Common myeloid progenitor, CD34-positive (primary cell): Measurements from ENCODE around the gene PRRC2A.
A peak's percentile ranks its signal among the peaks of the same experiment; 100 is the strongest.

Source experiments
- CTCF ChIA-PET: fragments of 350-600 bp; sonication (Branson Sonifier 250); formaldehyde crosslinking; loops from one replicate; lab custom pipeline; 2021; ENCODE audit warnings: antibody characterized with exemption; lab: Charles Lee
- POLR2A ChIA-PET: fragments of 350-600 bp; sonication (Branson Sonifier 250); formaldehyde crosslinking; loops from one replicate; lab custom pipeline; 2021; ENCODE audit warnings: antibody characterized with exemption; lab: Charles Lee
- DNase-seq, 3 donors: peaks; one replicate each; pipeline versions ENCODE4 v3.0.0 to v3.0.0-alpha.2; 2013
- H3K27ac ChIP-seq, 2 experiments: 1 replicate in 1 of 2; 2 replicates in 1 of 2; pipeline ENCODE4 v1.7.0; 2013; ENCODE audit warnings: inconsistent platforms in 2 of 2, low read length in 2 of 2, mild to moderate bottlenecking in 2 of 2, low read depth in 1 of 2, moderate library complexity in 1 of 2; ENCODE audit not compliant: severe bottlenecking in 2 of 2, insufficient read depth in 1 of 2, poor library complexity in 1 of 2
- H3K27me3 ChIP-seq, 5 experiments: replicated peaks in 2 of 5; 1 replicate in 3 of 5; 2 replicates in 2 of 5; pipeline versions ENCODE4 v1.6.1 to v1.7.0; 2013; ENCODE audit warnings: low read length in 4 of 5, mild to moderate bottlenecking in 2 of 5, moderate library complexity in 2 of 5, inconsistent platforms in 1 of 5; ENCODE audit not compliant: insufficient read depth in 5 of 5, control insufficient read depth in 4 of 5
- H3K36me3 ChIP-seq, 4 experiments: 1 replicate in 2 of 4; 2 replicates in 2 of 4; pipeline versions ENCODE4 v1.6.1 to v1.7.0; 2013; ENCODE audit warnings: low read length in 3 of 4, control low read depth in 1 of 4, mild to moderate bottlenecking in 1 of 4; ENCODE audit not compliant: control insufficient read depth in 4 of 4, insufficient read depth in 4 of 4
- H3K4me1 ChIP-seq, 4 experiments: 1 replicate in 3 of 4; 2 replicates in 1 of 4; pipeline versions ENCODE4 v1.6.1 to v1.7.1; 2013; ENCODE audit warnings: low read length in 3 of 4, mild to moderate bottlenecking in 3 of 4, control low read depth in 1 of 4, inconsistent platforms in 1 of 4, moderate library complexity in 1 of 4; ENCODE audit not compliant: control insufficient read depth in 4 of 4, insufficient read depth in 4 of 4; ENCODE audit errors: control extremely low read depth in 1 of 4
- H3K4me3 ChIP-seq, 7 experiments: 1 replicate in 4 of 7; 2 replicates in 3 of 7; pipeline versions ENCODE4 v1.5.1 to v1.7.0; 2013; ENCODE audit warnings: mild to moderate bottlenecking in 7 of 7, low read length in 6 of 7, moderate library complexity in 6 of 7, inconsistent platforms in 2 of 7, low read depth in 2 of 7, control low read depth in 1 of 7; ENCODE audit not compliant: insufficient read depth in 4 of 7, control insufficient read depth in 1 of 7; ENCODE audit errors: extremely low read depth in 1 of 7
- H3K9me3 ChIP-seq, 5 experiments: 1 replicate in 4 of 5; 2 replicates in 1 of 5; pipeline versions ENCODE4 v1.6.1 to v1.7.1; 2013; ENCODE audit warnings: low read length in 4 of 5, mild to moderate bottlenecking in 2 of 5, inconsistent platforms in 1 of 5, low read depth in 1 of 5, moderate library complexity in 1 of 5; ENCODE audit not compliant: control insufficient read depth in 4 of 5, insufficient read depth in 2 of 5; ENCODE audit errors: control extremely low read depth in 1 of 5
- WGBS: methylation state at CpG from one replicate; pipeline ENCODE4 v1.1.5; 2013; ENCODE audit not compliant: insufficient coverage; 5-methylcytosine and 5-hydroxymethylcytosine counted together

PRRC2A gene

DNA sequence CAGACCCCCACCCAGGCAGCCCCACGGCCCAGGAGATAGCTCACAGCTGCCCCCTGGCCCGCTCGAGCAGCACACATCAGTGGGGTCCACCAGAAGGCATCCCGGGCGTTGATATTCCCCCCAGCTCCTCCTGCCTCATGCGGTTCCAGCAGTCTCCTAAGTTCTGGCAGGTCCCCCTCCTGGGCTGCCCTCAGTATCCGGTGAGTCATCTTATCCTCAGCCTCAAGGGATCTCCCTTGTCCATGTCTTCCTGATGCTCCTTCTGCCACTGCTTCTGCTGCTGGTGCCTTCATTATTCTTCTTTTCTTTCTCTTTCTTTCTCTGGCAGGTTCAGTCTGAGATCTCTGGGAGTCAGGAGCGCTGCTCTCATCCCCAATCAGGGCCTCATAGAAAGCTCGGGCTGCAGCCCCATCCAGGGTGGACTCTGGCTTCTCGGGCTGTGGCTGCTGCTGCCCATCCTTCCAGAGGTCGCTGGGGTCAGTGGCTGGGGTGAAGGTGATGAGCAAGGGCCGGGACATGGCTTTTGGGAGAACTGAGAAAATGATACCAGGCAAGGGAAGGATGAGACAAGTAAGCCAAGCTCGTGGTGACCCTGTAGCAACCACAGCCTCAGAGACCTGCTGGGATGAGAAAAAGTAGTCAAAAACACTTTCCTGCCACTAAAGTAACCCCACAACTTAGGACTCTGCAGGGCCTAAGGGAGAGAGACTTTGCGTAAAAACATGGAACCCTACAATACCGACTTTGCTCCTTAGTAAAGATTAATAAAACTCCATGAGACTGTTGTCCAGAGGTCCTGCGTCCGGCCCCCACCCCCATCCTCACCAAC is 43.7 kb downstream of the PRRC2A start:
- ChIA-PET CTCF (interaction anchor here (0.8 to 4.6 kb wide), 9 partner anchors 8 to 118 kb away, joined by 3 to 40 read pairs (median 4); partner anchors contain the start of genes APOM, ATP6V1G2 and BAG6), POLR2A (interaction anchor here (0.5 to 3.1 kb wide), 9 partner anchors 11 to 1049 kb away, joined by 3 to 31 read pairs (median 4); partner anchors contain the start of genes APOM, ATP6V1G2, BAG6 and HSPA1B)
- DNase-seq, result peak in 1 of 3 donors; percentile 31

DNA sequence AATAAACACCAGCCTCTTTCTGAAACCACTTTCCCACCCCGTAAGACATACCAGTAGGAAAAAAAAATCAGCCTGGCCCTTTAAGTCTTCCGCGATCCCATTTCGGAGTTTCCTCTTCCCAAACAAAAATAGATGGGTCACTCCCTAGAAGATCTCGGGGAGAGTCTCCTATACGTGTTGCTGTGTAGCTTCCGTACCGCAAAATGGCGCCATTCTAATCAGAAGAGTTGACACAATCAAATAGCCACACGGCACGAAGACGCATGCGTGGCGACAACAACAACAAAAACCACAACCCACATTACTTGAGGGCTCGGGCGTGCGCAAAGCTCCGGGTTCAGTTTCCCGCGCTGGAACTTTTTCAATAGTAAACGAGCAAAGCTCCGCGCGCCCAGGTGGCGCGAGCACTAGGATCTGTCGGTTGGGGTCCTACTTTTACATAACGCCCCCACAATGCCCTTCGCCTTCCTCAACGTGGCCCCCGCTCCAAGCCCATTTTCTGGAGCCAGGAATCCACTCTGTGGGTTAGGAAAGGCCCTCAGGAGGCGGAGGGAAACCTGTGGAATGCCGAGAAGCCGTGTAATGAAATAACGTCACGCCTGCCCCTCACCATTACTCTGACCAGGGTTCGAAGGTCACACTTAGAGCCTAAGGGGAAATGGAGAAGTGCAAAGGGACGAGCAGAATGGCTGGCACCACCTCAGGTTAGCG is 44.4 kb downstream of the PRRC2A start, which contains the start of gene GPANK1:
TSS of gene GPANK1 (minus strand) at position 208 of the 711 bp plus-strand sequence. CDS start 519 bp downstream, outside the sequence.
- ChIA-PET POLR2A (interaction anchor here (0.6 to 3.1 kb wide), 9 partner anchors 11 to 1050 kb away, joined by 3 to 31 read pairs (median 3); partner anchors contain the start of genes APOM, ATP6V1G2, BAG6 and HSPA1B), CTCF (interaction anchor here (1.2 to 4.6 kb wide), 5 partner anchors 11 to 117 kb away, joined by 3 to 40 read pairs (median 7); partner anchors contain the start of genes APOM and BAG6)
- Histone ChIP-seq H3K27ac (peak within 1 kb of the TSS; percentile 96 to 99), H3K27me3 (no peaks in the 10 kb centered on the region), H3K4me1 (peaks cover 11 to 61% (median 44%) of the 10 kb centered on the region in 4 experiments), H3K4me3 (peak within 1 kb of the TSS; percentile 66 to 99 (median 90)), H3K9me3 (no peaks in the 10 kb centered on the region), H3K36me3 (peaks cover 13 to 48% (median 37%) of the 10 kb centered on the region in 4 experiments)
- peak; percentile 92 to 95 (median 94) for DNase-seq
- 0% methylated on average over 35 of the region's 39 CpGs for WGBS

More for the DNA sequence above, 43.7 kb downstream of the PRRC2A start:
- Histone ChIP-seq H3K4me3 (peak overlapping the region; percentile 66 to 99 (median 90)), H3K4me1 (peaks cover 15 to 69% (median 52%) of the 10 kb centered on the region in 4 experiments), H3K27ac (peak overlapping the region; percentile 96 to 99), H3K36me3 (peaks cover 8 to 41% (median 29%) of the 10 kb centered on the region in 4 experiments), H3K9me3 (no peaks in the 10 kb centered on the region), H3K27me3 (no peaks in the 10 kb centered on the region)
- WGBS, result 48% methylated on average over 14 of the region's 17 CpGs

- 0% methylated on average over 50 of the region's 63 CpGs for WGBS
- H3K27me3 ChIP-seq, result no peaks in the 10 kb centered on the region
- peaks cover 15 to 56% (median 44%) of the 10 kb centered on the region in 4 experiments for H3K36me3 ChIP-seq
- no peaks in the 10 kb centered on the region for H3K9me3 ChIP-seq
- POLR2A ChIA-PET, result interaction anchor here (0.6 to 3.1 kb wide), 6 partner anchors 12 to 162 kb away, joined by 3 to 31 read pairs (median 4); partner anchors contain the start of genes APOM, BAG6 and HSPA1B
- CTCF ChIA-PET, result interaction anchor here (2.4 to 4.6 kb wide), 2 partner anchors 12 to 114 kb away, joined by 7 to 40 read pairs; partner anchors contain the start of genes APOM and BAG6
- peaks cover 11 to 57% (median 40%) of the 10 kb centered on the region in 4 experiments for H3K4me1 ChIP-seq
- peak within 1 kb of the TSS; percentile 96 to 99 for H3K27ac ChIP-seq
- peak; percentile 98 for DNase-seq
- peak within 1 kb of the TSS; percentile 79 to 99 (median 91) for H3K4me3 ChIP-seq
Measured at GRCh38 chr6:31665501-31666336, 45.2 kb downstream of the PRRC2A start, which contains the start of gene CSNK2B. Gene CSNK2B, plus strand, starts transcription at chr6:31666080. Its CDS starts 752 bp downstream, at chr6:31666832.

DNA sequence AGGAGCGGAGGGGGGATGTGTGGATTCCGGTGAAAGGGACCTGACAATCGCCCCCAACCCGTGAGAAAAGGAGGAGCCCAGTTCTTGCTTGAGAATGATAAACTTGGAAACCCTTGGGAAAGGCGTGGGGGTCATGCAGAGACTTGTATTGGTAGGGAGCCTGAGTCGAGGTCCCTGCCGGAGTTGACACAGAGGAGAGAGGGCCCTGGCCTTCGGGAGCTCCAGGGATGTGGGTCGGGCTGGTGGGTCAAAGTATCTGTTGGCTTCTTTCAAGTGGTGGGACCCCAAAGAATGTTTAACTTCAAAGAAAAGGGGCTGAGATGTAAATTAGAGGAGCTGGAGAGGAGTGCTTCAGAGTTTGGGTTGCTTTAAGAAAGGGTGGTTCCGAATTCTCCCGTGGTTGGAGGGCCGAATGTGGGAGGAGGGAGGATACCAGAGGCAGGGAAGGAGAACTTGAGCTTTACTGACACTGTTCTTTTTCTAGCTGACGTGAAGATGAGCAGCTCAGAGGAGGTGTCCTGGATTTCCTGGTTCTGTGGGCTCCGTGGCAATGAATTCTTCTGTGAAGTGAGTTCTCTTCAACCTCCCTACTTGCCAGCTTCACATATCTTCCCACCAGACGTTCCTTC is 45.9 kb downstream of the PRRC2A start:
- WGBS, result 6% methylated on average over 13 of the region's 15 CpGs
- POLR2A ChIA-PET, result interaction anchor here (0.7 kb wide), 1 partner anchor 14 kb away, joined by 4 read pairs; no protein-coding TSS in a partner anchor
- Histone ChIP-seq H3K4me3 (peak overlapping the region; percentile 79 to 99 (median 91)), H3K36me3 (peaks cover 15 to 63% (median 51%) of the 10 kb centered on the region in 4 experiments), H3K4me1 (peaks cover 11 to 50% (median 36%) of the 10 kb centered on the region in 4 experiments), H3K9me3 (no peaks in the 10 kb centered on the region), H3K27me3 (no peaks in the 10 kb centered on the region), H3K27ac (peak overlapping the region; percentile 82 to 99)
- CTCF ChIA-PET, result interaction anchor here (1.0 to 4.6 kb wide), 4 partner anchors 12 to 27 kb away, joined by 3 to 40 read pairs (median 4); partner anchors contain the start of genes APOM and BAG6
- DNase-seq, result no peak

DNA sequence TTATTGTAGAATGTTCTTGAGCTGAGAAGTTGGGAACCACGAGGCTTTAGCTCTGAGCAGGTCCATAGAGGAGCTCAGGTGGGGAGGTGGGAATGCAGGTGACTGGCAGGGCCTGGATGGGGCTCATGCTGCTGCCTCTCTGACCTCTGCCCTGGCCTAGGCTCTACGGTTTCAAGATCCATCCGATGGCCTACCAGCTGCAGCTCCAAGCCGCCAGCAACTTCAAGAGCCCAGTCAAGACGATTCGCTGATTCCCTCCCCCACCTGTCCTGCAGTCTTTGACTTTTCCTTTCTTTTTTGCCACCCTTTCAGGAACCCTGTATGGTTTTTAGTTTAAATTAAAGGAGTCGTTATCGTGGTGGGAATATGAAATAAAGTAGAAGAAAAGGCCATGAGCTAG is 49.2 kb downstream of the PRRC2A start, which contains the start of gene LY6G5B:
TSS of gene LY6G5B (plus strand) at position 301 of the 400 bp plus-strand sequence. CDS start 975 bp downstream, outside the sequence.
- CTCF ChIA-PET, result interaction anchor here (0.8 to 3.6 kb wide), 2 partner anchors 11 to 21 kb away, joined by 4 to 15 read pairs; partner anchors contain the start of gene LY6G5C
- Histone ChIP-seq H3K36me3 (peaks cover 18 to 66% (median 59%) of the 10 kb centered on the region in 4 experiments), H3K4me3 (no peak within 1 kb of the TSS), H3K27me3 (no peaks in the 10 kb centered on the region), H3K27ac (no peak within 1 kb of the TSS), H3K9me3 (no peaks in the 10 kb centered on the region), H3K4me1 (peaks cover 5 to 21% (median 15%) of the 10 kb centered on the region in 4 experiments)
- 100% methylated on average over 4 of the region's 8 CpGs for WGBS
- POLR2A ChIA-PET, result no interaction called here
- DNase-seq, result no peak
